Measurements from ENCODE around the gene RAPGEF4. TPM values are rescaled to one million over a fixed set of nuclear protein-coding genes. Genes with fewer than 3 reads are reported as not detected.

RAPGEF4 gene
- total and polyA plus RNA-seq, 2 of the 4 experiments (the other 2 are of a cell fraction): 1.7 to 3.2 TPM

- H3K18ac ChIP-seq (ENCODE audit: low read depth, low read length): no peak overlapping the region
- no peak overlapping the region for H3K9ac ChIP-seq (ENCODE audit: low read depth, low read length)
- ATAC-seq (ENCODE audit: low read depth): no peak
- H3K4me3 ChIP-seq (ENCODE audit: insufficient read depth, low read depth, low read length): no peak overlapping the region
- no peak overlapping the region for H2AK5ac ChIP-seq (ENCODE audit: low read depth, low read length)
- no peak overlapping the region for H2BK5ac ChIP-seq (ENCODE audit: low read depth, low read length, poor library complexity, severe bottlenecking)
- ChIA-PET CTCF (no interaction called here), POLR2A (ENCODE audit: unreplicated experiment) (no interaction called here)
- H3K56ac ChIP-seq (ENCODE audit: extremely low read depth, insufficient read depth, low read length): no peak overlapping the region
- 90% methylated on average over 2 of the region's 3 CpGs; no CpG with 5 or more reads in 1 of the 2 experiments for WGBS, 2 experiments (ENCODE audit: extremely low coverage in 2 of 2, insufficient read length in 1 of 2)
- no peak overlapping the region for H3K14ac ChIP-seq (replicated peaks; ENCODE audit: low read depth, low read length)
- H2AFZ ChIP-seq (replicated peaks; ENCODE audit: low read length, poor library complexity): no peak overlapping the region
- no peak overlapping the region for H3K27ac ChIP-seq (ENCODE audit: insufficient read depth, low read length)
- no peak overlapping the region for H2BK15ac ChIP-seq (ENCODE audit: low read depth, low read length)
- no peaks in the 10 kb centered on the region for H3K79me1 ChIP-seq (ENCODE audit: low read depth in 1 of 2, low read length in 2 of 2)
- in situ Hi-C loops (cut with MboI; ENCODE audit: low sequenced_read_pairs) (no loop called here), intact Hi-C loops (cut with micrococcal nuclease) (no loop called here), dilution Hi-C loops (cut with HindIII; ENCODE audit: low sequenced_read_pairs, unreplicated experiment) (no loop called here)
- H3K23ac ChIP-seq (ENCODE audit: low read depth, low read length): no peak overlapping the region
- H3K9me1 ChIP-seq (ENCODE audit: insufficient read depth, low read length): no peaks in the 10 kb centered on the region
- no peak overlapping the region for H3K4ac ChIP-seq (ENCODE audit: low read depth, low read length)
- H3K4me2 ChIP-seq (ENCODE audit: low read depth, low read length): no peak overlapping the region
- no peak overlapping the region for H4K8ac ChIP-seq (ENCODE audit: low read depth in 2 of 2, low read length in 2 of 2)
- H2BK120ac ChIP-seq (ENCODE audit: low read depth, low read length): no peak overlapping the region
- no peaks in the 10 kb centered on the region for H3K36me3 ChIP-seq (ENCODE audit: control insufficient read depth, insufficient read depth, low read length)
- no peaks in the 10 kb centered on the region for H4K20me1 ChIP-seq (ENCODE audit: insufficient read depth, low read length)
- H2BK20ac ChIP-seq (ENCODE audit: low read depth, low read length): no peak overlapping the region
- TF ChIP-seq MAZ (IDR thresholded peaks at IDR 0.05; ENCODE audit: borderline replicate concordance, low read depth, low read length) (no peak), MXI1 (IDR thresholded peaks at IDR 0.05; ENCODE audit: borderline replicate concordance, low read depth, low read length) (no peak), ELK1 (IDR thresholded peaks at IDR 0.05; ENCODE audit: borderline replicate concordance, low read depth, low read length) (no peak), FOS (IDR thresholded peaks at IDR 0.05; ENCODE audit: low read depth, low read length) (no peak), NFE2L2 (IDR thresholded peaks at IDR 0.05; ENCODE audit: low read depth, low read length) (no peak), BHLHE40 (IDR thresholded peaks at IDR 0.05; ENCODE audit: low read depth, low read length) (no peak), RAD21 (IDR thresholded peaks at IDR 0.05; ENCODE audit: low read length) (no peak), CTCF (conservative IDR thresholded peaks at IDR 0.05; ENCODE audit: low read depth, low read length) (no peak), MAFK (IDR thresholded peaks at IDR 0.05; ENCODE audit: low read depth, low read length) (no peak), USF2 (IDR thresholded peaks at IDR 0.05; ENCODE audit: low read depth, low read length) (no peak), POLR2A (IDR thresholded peaks at IDR 0.05; ENCODE audit: low read depth, low read length) (no peak), RFX5 (IDR thresholded peaks at IDR 0.05; ENCODE audit: low read depth, low read length) (no peak), RCOR1 (IDR thresholded peaks at IDR 0.05; ENCODE audit: insufficient replicate concordance, low read length) (no peak), CHD1 (IDR thresholded peaks at IDR 0.05; ENCODE audit: low read depth, low read length) (no peak), SMC3 (IDR thresholded peaks at IDR 0.05; ENCODE audit: low read depth, low read length) (no peak)
- BruUV-seq (replicated peaks): no TSS peak
- DNase-seq: no peak
- H3K9me3 ChIP-seq (ENCODE audit: control insufficient read depth, insufficient read depth, low read length): no peaks in the 10 kb centered on the region
- no peak overlapping the region for H4K5ac ChIP-seq (ENCODE audit: low read depth, low read length)
- H4K91ac ChIP-seq (ENCODE audit: insufficient read depth, low read depth, low read length): no peak overlapping the region
- H3K27me3 ChIP-seq (ENCODE audit: control insufficient read depth, insufficient read depth, low read length): no peaks in the 10 kb centered on the region; the same call in 1 of the 2 replicates
- H2AK9ac ChIP-seq (replicated peaks; ENCODE audit: low read depth, low read length, poor library complexity): no peak overlapping the region
- H3K4me1 ChIP-seq (ENCODE audit: control insufficient read depth, insufficient read depth, low read length): no peaks in the 10 kb centered on the region
Measured at GRCh38 chr2:172909454-172909853, 173.8 kb downstream of the RAPGEF4 start.

All from IMR-90 (cell line).